Measurements from ENCODE around the gene CNTN4.

Gene CNTN4

GRCh38 chr3:2283818-2284217 lies 185.2 kb downstream of the CNTN4 start:
- DNase-seq (no peak), ATAC-seq (no peak)
- Mint-ChIP-seq H3K9me3 (no peaks in the 10 kb centered on the region), H3K27ac (no peak overlapping the region), H3K4me3 (no peak overlapping the region), H3K27me3 (no peaks in the 10 kb centered on the region), H3K4me1 (no peaks in the 10 kb centered on the region)

- Mint-ChIP-seq H3K9me3 (peaks cover 0 to 4% of the 10 kb centered on the region in 2 donors), H3K4me1 (no peaks in the 10 kb centered on the region), H3K4me3 (no peak overlapping the region), H3K27ac (no peak overlapping the region), H3K27me3 (no peaks in the 10 kb centered on the region)
- no peak for ATAC-seq
- DNase-seq, result no peak
These were observed 202.3 kb downstream of the CNTN4 start for GRCh38 chr3:2300938-2301337.

- no peaks in the 10 kb centered on the region for H3K27me3 Mint-ChIP-seq
- H3K4me3 Mint-ChIP-seq, result no peak overlapping the region
- DNase-seq (no peak), ATAC-seq (no peak)
- H3K4me1 Mint-ChIP-seq, result no peaks in the 10 kb centered on the region
- peaks cover 0 to 4% of the 10 kb centered on the region in 2 donors for H3K9me3 Mint-ChIP-seq
- no peak overlapping the region for H3K27ac Mint-ChIP-seq
These were observed 202.7 kb downstream of the CNTN4 start for GRCh38 chr3:2301361-2301760.

- Mint-ChIP-seq H3K4me3 (no peak overlapping the region), H3K27me3 (no peaks in the 10 kb centered on the region), H3K4me1 (no peaks in the 10 kb centered on the region), H3K27ac (no peak overlapping the region), H3K9me3 (no peaks in the 10 kb centered on the region)
- no peak for DNase-seq
- ATAC-seq, result no peak
These were observed 204.9 kb downstream of the CNTN4 start for GRCh38 chr3:2303566-2303965.

GRCh38 chr3:2311022-2311421 lies 212.4 kb downstream of the CNTN4 start:
- DNase-seq (no peak), ATAC-seq (no peak)
- no peak overlapping the region for H3K27ac Mint-ChIP-seq
- H3K4me3 Mint-ChIP-seq, result no peak overlapping the region
- H3K9me3 Mint-ChIP-seq, result peaks cover 0 to 8% of the 10 kb centered on the region in 2 donors
- no peaks in the 10 kb centered on the region for H3K4me1 Mint-ChIP-seq
- no peaks in the 10 kb centered on the region for H3K27me3 Mint-ChIP-seq

- ATAC-seq (no peak), DNase-seq (no peak)
- H3K4me1 Mint-ChIP-seq, result no peaks in the 10 kb centered on the region
- no peak overlapping the region for H3K27ac Mint-ChIP-seq
- H3K27me3 Mint-ChIP-seq, result no peaks in the 10 kb centered on the region
- no peak overlapping the region for H3K4me3 Mint-ChIP-seq
- H3K9me3 Mint-ChIP-seq, result no peaks in the 10 kb centered on the region
These were observed 218.9 kb downstream of the CNTN4 start for GRCh38 chr3:2317521-2317920.

GRCh38 chr3:2334921-2335320 lies 236.3 kb downstream of the CNTN4 start:
- DNase-seq (no peak), ATAC-seq (no peak)
- Mint-ChIP-seq H3K4me3 (no peak overlapping the region), H3K27ac (no peak overlapping the region), H3K4me1 (no peaks in the 10 kb centered on the region), H3K9me3 (no peaks in the 10 kb centered on the region), H3K27me3 (no peaks in the 10 kb centered on the region)

GRCh38 chr3:2343031-2343682 lies 244.5 kb downstream of the CNTN4 start:
- no peak for DNase-seq
- Mint-ChIP-seq H3K27me3 (no peaks in the 10 kb centered on the region), H3K27ac (no peak overlapping the region), H3K4me1 (no peaks in the 10 kb centered on the region), H3K9me3 (no peaks in the 10 kb centered on the region), H3K4me3 (no peak overlapping the region)
- no peak for ATAC-seq

GRCh38 chr3:2352134-2352762 lies 253.6 kb downstream of the CNTN4 start:
- no peak overlapping the region for H3K27ac Mint-ChIP-seq
- ATAC-seq (no peak), DNase-seq (no peak)
- no peaks in the 10 kb centered on the region for H3K4me1 Mint-ChIP-seq
- no peak overlapping the region for H3K4me3 Mint-ChIP-seq
- no peaks in the 10 kb centered on the region for H3K9me3 Mint-ChIP-seq
- H3K27me3 Mint-ChIP-seq, result no peaks in the 10 kb centered on the region

- no peaks in the 10 kb centered on the region for H3K9me3 Mint-ChIP-seq
- no peaks in the 10 kb centered on the region for H3K4me1 Mint-ChIP-seq
- no peak overlapping the region for H3K27ac Mint-ChIP-seq
- no peak for DNase-seq
- no peak overlapping the region for H3K4me3 Mint-ChIP-seq
- ATAC-seq, result no peak
- H3K27me3 Mint-ChIP-seq, result no peaks in the 10 kb centered on the region
These were observed 256.0 kb downstream of the CNTN4 start for GRCh38 chr3:2354702-2355101.

GRCh38 chr3:2356298-2356950 lies 257.8 kb downstream of the CNTN4 start:
- Mint-ChIP-seq H3K4me1 (no peaks in the 10 kb centered on the region), H3K27me3 (no peaks in the 10 kb centered on the region), H3K4me3 (no peak overlapping the region), H3K27ac (no peak overlapping the region), H3K9me3 (no peaks in the 10 kb centered on the region)
- no peak for ATAC-seq
- no peak for DNase-seq

- Mint-ChIP-seq H3K27me3 (no peaks in the 10 kb centered on the region), H3K27ac (no peak overlapping the region), H3K4me1 (no peaks in the 10 kb centered on the region)
These were observed 262.1 kb downstream of the CNTN4 start for GRCh38 chr3:2360815-2361214.

GRCh38 chr3:2362122-2362521 lies 263.5 kb downstream of the CNTN4 start:
- ATAC-seq (no peak), DNase-seq (no peak)
- Mint-ChIP-seq H3K4me1 (no peaks in the 10 kb centered on the region), H3K27me3 (no peaks in the 10 kb centered on the region), H3K4me3 (no peak overlapping the region), H3K27ac (no peak overlapping the region), H3K9me3 (no peaks in the 10 kb centered on the region)

More at GRCh38 chr3:2360815-2361214, 262.1 kb downstream of the CNTN4 start:
- DNase-seq, result no peak
- Mint-ChIP-seq H3K9me3 (no peaks in the 10 kb centered on the region), H3K4me3 (no peak overlapping the region)
- ATAC-seq, result no peak

GRCh38 chr3:2363854-2364253 lies 265.2 kb downstream of the CNTN4 start:
- no peak for ATAC-seq
- Mint-ChIP-seq H3K9me3 (no peaks in the 10 kb centered on the region), H3K4me1 (no peaks in the 10 kb centered on the region), H3K27me3 (no peaks in the 10 kb centered on the region), H3K27ac (no peak overlapping the region), H3K4me3 (no peak overlapping the region)
- no peak for DNase-seq

GRCh38 chr3:2370317-2370716 lies 271.7 kb downstream of the CNTN4 start:
- no peak for ATAC-seq
- H3K27me3 Mint-ChIP-seq, result no peaks in the 10 kb centered on the region
- no peak overlapping the region for H3K27ac Mint-ChIP-seq
- no peaks in the 10 kb centered on the region for H3K4me1 Mint-ChIP-seq
- H3K9me3 Mint-ChIP-seq, result no peaks in the 10 kb centered on the region
- H3K4me3 Mint-ChIP-seq, result no peak overlapping the region
- DNase-seq, result no peak

GRCh38 chr3:2372306-2372705 lies 273.6 kb downstream of the CNTN4 start:
- Mint-ChIP-seq H3K9me3 (no peaks in the 10 kb centered on the region), H3K27ac (no peak overlapping the region), H3K4me3 (no peak overlapping the region), H3K27me3 (no peaks in the 10 kb centered on the region), H3K4me1 (no peaks in the 10 kb centered on the region)
- ATAC-seq (no peak), DNase-seq (no peak)

Measured in stimulated activated naive CD8-positive, alpha-beta T cell treated with anti-CD3 and anti-CD28 coated beads, Interleukin-15, amount 100 ng/mL, for 72 hours (primary cell).